ENCODE results near the gene GALNT3.
A peak's percentile ranks its signal among the peaks of the same experiment; 100 is the strongest.

The GALNT3 gene

GRCh38 chr2:165725421-165725820 is 68.6 kb downstream of the GALNT3 start:
- H3K4me3 ChIP-seq (replicated peaks; ENCODE audit: low read depth, low read length) = no peak overlapping the region
- TF ChIP-seq CTCF (IDR thresholded peaks at IDR 0.05; ENCODE audit: low read depth, low read length, missing control alignments) = no peak
- peak; percentile 5 for DNase-seq (ENCODE audit: extremely low read depth, low read depth)

GRCh38 chr2:165720511-165720910 is 73.5 kb downstream of the GALNT3 start:
- no peak for TF ChIP-seq CTCF (IDR thresholded peaks at IDR 0.05; ENCODE audit: low read depth, low read length, missing control alignments)
- DNase-seq (ENCODE audit: extremely low read depth, low read depth) = peak; percentile 17
- no peak overlapping the region for H3K4me3 ChIP-seq (replicated peaks; ENCODE audit: low read depth, low read length)

GRCh38 chr2:165718610-165719210 is 75.3 kb downstream of the GALNT3 start:
- TF ChIP-seq CTCF (IDR thresholded peaks at IDR 0.05; ENCODE audit: low read depth, low read length, missing control alignments) = no peak
- no peak for DNase-seq (ENCODE audit: extremely low read depth, low read depth)
- H3K4me3 ChIP-seq (replicated peaks; ENCODE audit: low read depth, low read length) = no peak overlapping the region

- no peak for TF ChIP-seq CTCF (IDR thresholded peaks at IDR 0.05; ENCODE audit: low read depth, low read length, missing control alignments)
- DNase-seq (ENCODE audit: extremely low read depth, low read depth) = no peak
- H3K4me3 ChIP-seq (replicated peaks; ENCODE audit: low read depth, low read length) = no peak overlapping the region
Observed at GRCh38 chr2:165716091-165716490, 78.0 kb downstream of the GALNT3 start.

GRCh38 chr2:165706960-165707487 is 87.0 kb downstream of the GALNT3 start:
- TF ChIP-seq CTCF (IDR thresholded peaks at IDR 0.05; ENCODE audit: low read depth, low read length, missing control alignments) = no peak
- no peak overlapping the region for H3K4me3 ChIP-seq (replicated peaks; ENCODE audit: low read depth, low read length)
- no peak for DNase-seq (ENCODE audit: extremely low read depth, low read depth)

- no peak for DNase-seq (ENCODE audit: extremely low read depth, low read depth)
- H3K4me3 ChIP-seq (replicated peaks; ENCODE audit: low read depth, low read length) = no peak overlapping the region
- no peak for TF ChIP-seq CTCF (IDR thresholded peaks at IDR 0.05; ENCODE audit: low read depth, low read length, missing control alignments)
Observed at GRCh38 chr2:165701147-165701546, 92.9 kb downstream of the GALNT3 start.

- DNase-seq (ENCODE audit: extremely low read depth, low read depth) = no peak
- no peak overlapping the region for H3K4me3 ChIP-seq (replicated peaks; ENCODE audit: low read depth, low read length)
- no peak for TF ChIP-seq CTCF (IDR thresholded peaks at IDR 0.05; ENCODE audit: low read depth, low read length, missing control alignments)
Observed at GRCh38 chr2:165700531-165700930, 93.5 kb downstream of the GALNT3 start.
